ENCODE data around the gene FBXL19.

Gene FBXL19

DNA sequence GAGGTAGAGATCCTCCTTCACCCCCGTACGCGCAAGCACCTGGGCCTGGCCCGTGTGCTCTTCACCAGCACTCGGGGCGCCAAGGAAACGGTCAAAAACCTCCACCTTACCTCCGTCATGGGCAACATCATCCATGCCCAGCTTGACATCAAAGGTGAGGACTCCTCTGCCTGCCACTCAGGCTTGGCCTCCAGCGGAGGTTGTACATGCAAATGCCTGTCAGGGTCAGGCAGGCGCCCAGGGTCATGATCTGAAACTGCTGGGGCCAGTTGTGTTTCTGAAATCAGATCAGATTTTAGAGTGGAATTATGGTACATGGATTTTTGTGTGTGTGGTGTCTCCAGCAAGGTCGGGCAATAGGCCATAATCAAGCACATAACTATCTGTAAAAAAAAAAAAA, 38.0 kb downstream of the FBXL19 start:
- no peak for DNase-seq

GRCh38 chr16:30963925-30964511, 40.6 kb downstream of the FBXL19 start:
- DNase-seq = no peak

DNA sequence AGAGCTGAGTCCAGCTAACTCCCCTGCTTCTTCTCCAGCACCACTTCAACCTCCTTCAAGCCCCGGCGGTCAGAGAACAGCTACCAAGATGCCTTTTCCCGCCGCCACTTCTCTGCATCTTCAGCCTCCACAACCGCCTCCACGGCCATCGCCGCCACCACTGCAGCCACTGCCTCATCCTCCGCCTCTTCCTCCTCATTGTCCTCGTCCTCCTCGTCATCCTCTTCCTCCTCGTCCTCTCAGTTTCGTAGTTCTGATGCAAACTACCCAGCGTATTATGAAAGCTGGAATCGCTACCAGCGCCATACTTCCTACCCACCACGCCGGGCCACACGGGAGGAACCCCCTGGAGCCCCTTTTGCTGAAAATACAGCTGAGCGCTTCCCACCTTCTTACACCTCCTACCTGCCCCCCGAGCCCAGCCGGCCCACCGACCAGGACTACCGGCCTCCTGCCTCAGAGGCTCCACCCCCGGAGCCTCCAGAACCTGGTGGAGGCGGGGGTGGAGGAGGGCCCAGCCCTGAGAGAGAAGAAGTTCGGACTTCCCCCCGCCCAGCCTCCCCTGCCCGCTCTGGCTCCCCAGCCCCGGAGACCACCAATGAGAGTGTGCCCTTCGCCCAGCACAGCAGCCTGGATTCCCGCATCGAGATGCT, 41.3 kb downstream of the FBXL19 start:
- no peak for DNase-seq

DNA sequence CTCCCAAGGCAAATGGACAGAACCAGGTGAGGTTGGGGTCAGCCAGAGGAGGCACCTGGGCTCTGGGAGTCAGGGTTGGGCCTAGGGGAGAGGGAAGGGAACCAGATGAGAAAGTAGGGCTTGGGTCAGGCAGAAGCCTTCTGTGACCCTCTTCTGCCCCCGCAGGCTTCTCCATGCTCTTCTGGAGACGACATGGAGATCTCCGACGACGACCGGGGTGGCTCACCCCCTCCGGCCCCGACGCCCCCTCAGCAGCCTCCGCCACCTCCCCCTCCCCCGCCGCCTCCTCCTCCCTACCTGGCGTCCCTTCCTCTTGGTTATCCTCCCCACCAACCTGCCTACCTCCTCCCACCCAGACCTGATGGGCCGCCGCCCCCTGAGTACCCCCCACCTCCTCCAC, 42.1 kb downstream of the FBXL19 start:
- DNase-seq = no peak

DNA sequence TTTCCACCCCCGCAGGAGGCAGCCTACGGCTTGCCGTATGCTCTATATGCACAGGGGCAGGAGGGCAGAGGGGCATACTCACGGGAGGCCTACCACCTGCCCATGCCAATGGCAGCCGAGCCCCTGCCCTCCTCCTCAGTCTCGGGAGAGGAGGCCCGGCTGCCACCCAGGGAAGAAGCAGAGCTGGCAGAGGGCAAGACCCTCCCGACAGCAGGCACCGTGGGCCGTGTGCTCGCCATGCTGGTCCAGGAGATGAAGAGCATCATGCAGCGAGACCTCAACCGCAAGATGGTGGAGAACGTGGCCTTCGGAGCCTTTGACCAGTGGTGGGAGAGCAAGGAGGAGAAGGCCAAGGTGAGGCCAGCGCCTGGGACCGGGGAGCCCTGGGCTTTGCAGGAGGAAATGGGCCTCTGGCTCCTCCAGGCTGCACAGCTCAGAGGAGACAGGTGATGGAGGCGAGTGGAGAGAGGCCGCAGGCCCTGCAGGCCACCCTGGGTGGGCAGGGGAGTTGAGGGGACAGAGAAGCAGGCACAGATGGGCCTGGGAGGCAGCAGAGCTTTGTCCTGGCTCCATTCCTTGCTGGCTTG, 42.8 kb downstream of the FBXL19 start:
- no peak for DNase-seq

DNA sequence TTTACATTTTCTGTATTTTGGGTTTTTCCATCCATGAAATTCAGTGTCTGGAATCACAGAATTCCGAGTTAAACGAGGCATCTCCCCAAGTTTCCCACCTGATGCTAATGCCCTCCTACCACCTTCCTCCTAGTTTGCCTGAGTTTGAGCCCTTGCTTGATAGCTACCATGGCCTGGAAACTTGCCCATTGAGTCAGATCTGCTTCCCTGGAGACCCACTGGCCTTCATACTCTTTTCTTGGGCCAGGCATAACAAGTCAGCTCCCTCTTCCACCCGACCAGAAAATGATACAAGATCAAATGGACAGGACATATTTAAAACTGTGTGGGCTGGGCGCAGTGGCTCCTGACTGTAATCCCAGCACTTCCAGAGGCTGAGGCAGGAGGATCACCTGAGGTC, 44.4 kb downstream of the FBXL19 start:
- DNase-seq = no peak

GRCh38 chr16:30969246-30969842, 46.0 kb downstream of the FBXL19 start:
- DNase-seq = no peak

DNA sequence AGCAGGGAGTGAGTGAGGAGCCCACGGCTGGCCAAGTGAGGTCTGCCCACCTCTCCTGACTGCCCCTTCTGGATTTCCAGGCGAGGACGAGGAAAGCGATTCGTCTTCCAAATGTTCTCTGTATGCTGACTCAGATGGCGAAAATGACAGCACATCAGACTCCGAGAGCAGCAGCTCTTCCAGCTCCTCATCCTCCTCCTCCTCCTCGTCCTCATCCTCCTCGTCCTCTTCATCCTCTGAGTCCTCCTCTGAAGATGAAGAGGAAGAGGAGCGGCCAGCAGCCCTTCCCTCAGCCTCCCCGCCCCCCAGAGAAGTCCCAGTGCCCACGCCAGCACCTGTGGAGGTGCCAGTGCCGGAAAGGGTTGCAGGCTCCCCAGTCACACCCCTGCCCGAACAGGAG, 47.9 kb downstream of the FBXL19 start:
- no peak for DNase-seq

GRCh38 chr16:30972872-30973271, 49.5 kb downstream of the FBXL19 start:
- DNase-seq = no peak

GRCh38 chr16:30974348-30974747, 51.0 kb downstream of the FBXL19 start:
- DNase-seq = no peak

- DNase-seq = no peak
Measured at GRCh38 chr16:30976486-30976885, 53.1 kb downstream of the FBXL19 start.

DNA sequence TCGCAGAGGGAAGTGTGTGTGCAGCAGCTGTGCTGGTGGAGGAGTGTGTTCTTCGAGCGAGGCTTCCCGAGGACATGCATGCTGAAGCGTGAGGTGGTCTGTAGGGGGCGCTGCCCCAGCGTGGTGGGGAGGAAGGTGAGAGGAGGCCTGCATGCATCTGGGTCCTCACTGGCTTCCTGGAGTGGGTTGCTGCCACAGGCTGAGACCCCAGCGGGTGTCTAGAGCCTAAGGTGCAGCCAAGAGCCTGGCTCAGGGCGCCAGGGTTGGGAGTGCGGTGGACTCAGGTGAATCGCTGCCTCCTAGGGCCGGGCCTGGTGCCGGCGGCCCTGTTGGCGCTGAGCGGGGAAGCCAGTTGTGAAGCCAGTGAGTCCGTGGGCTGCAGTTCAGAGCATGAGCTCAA, 54.1 kb downstream of the FBXL19 start:
- no peak for DNase-seq

DNA sequence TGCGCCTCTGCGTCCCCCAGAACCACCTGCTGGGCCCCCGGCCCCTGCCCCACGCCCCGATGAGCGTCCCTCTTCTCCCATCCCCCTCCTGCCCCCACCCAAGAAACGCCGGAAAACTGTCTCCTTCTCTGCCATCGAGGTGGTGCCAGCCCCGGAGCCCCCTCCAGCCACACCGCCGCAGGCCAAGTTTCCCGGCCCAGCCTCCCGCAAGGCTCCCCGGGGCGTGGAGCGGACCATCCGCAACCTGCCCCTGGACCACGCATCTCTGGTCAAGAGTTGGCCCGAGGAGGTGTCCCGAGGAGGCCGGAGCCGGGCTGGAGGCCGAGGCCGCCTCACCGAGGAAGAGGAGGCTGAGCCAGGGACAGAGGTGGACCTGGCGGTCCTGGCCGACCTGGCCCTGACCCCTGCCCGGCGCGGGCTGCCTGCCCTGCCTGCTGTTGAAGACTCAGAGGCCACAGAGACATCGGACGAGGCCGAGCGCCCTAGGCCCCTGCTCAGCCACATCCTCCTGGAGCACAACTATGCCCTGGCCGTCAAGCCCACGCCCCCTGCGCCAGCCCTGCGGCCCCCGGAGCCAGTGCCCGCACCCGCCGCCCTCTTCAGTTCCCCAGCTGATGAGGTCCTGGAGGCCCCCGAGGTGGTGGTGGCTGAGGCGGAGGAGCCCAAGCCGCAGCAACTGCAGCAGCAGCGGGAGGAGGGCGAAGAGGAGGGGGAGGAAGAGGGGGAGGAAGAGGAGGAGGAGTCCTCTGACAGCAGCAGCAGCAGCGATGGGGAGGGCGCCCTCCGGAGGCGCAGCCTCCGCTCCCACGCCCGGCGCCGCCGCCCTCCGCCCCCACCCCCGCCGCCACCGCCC, 56.0 kb downstream of the FBXL19 start:
- no peak for DNase-seq

DNA sequence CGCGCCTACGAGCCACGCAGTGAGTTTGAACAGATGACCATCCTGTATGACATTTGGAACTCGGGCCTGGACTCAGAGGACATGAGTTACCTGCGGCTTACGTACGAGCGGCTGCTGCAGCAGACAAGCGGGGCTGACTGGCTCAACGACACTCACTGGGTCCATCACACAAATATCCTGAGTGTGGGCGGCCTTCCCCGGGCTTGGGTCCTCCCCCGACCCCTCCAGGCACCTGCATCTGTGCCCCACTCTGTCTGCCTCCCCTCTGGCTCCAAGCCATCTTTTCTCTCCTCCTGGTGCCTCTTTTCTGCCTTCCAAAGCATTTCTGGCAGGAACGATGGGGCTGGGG, 56.6 kb downstream of the FBXL19 start:
- DNase-seq = no peak

GRCh38 chr16:30980434-30980833, 57.1 kb downstream of the FBXL19 start:
- DNase-seq = no peak

GRCh38 chr16:30980959-30981358, 57.6 kb downstream of the FBXL19 start:
- DNase-seq = no peak

DNA sequence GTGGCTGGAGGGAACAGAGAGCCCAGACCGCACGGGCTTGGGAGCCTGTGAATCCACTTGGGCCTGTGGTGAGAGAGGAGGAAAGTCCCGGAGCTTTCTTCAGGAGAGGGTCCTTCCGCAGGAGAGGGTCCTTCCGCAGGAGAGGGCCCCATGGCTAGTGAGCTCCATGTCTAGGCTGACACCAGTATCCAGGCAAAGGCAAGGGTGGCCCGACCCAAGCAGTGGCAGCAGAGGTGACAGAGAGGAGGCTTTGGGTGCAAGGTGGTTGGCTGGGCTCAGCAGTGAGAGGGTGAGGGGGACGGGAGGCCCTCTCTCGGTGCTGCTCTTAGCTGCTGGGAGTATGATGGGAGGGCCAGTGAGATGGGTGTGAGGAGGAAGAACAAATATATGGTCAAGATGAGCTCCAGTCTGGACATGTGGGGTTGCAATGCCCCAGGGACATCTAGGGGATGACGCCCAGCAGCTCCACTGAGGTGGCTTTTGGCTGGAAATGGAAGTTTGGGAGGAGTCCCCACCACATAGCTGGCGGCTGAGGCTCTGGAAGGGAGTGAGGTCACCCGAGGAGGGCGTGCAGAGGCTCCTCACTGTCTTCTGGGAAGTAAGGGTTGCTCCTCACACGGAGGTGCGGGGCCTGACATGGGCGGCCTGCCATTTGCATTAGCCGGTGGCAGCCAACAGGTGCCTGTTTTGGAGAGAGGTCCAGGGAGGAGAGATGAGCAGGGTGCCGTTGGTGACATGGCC, 59.3 kb downstream of the FBXL19 start:
- DNase-seq = no peak

DNA sequence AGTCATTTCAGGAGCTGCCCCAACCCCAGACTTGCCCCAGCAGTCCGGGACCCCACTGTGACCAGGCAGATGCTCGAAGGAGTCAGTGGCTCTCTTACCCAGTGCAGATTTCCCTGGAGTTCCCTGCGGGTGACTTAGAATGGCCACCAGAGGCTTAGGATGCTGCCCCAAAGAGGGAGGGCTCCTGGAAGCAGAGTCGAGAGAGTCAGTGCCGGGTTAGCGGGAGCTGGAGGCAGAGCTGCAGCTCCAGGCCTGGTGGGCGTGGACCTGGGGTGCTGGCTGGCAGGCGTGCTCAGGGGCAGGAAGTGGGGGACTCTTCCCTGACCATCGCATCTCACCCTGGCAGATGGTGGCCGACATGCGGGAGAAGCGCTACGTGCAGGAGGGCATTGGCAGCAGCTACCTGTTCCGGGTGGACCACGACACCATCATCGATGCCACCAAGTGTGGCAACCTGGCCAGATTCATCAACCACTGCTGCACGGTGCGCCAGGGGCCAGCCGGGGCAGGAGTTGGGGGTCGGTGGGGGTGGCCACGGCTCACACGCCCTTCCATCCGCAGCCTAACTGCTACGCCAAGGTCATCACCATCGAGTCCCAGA, 60.0 kb downstream of the FBXL19 start:
- DNase-seq = no peak

GRCh38 chr16:30983898-30984610, 60.7 kb downstream of the FBXL19 start:
- no peak for DNase-seq

Measured in nucleus accumbens (tissue), 56 donors.